HG03378 (cell line): Measurements from ENCODE around the gene LAPTM5.

Experiments
- ATAC-seq: cut with Tn5 transposase; IDR thresholded peaks from one replicate; pipeline ENCODE4 v1.9.1; 2021; ENCODE audit warnings: mild to moderate bottlenecking, moderate library complexity; ENCODE audit not compliant: unreplicated experiment

Gene LAPTM5

GRCh38 chr1:30685796-30686165 lies 71.8 kb downstream of the LAPTM5 start:
- ATAC-seq, result no peak

GRCh38 chr1:30684881-30685795 lies 72.4 kb downstream of the LAPTM5 start:
- ATAC-seq, result no peak

GRCh38 chr1:30684259-30684658 lies 73.3 kb downstream of the LAPTM5 start:
- ATAC-seq, result no peak

- ATAC-seq, result no peak
These were observed 73.9 kb downstream of the LAPTM5 start for GRCh38 chr1:30683699-30684098.
